SK-N-MC (cell line): ENCODE measurements around the gene PRMT5.
A peak's percentile ranks its signal among the peaks of the same experiment; 100 is the strongest.
"Not testable (repeated sequence)": the region's sequence is repeated elsewhere in the genome, so short reads cannot be mapped to it uniquely, and the experiment has no call there.

Source experiments
- DNase-seq: peaks from one replicate; pipeline ENCODE4 v3.0.0-alpha.2; 2011; ENCODE audit warnings: low read depth, low spot score
- H3K27ac ChIP-seq: fragments of 200-600 bp; sonication (generic); 2 replicates; pipeline ENCODE4 v1.5.1; 2016; ENCODE audit warnings: mixed run types
- H3K36me3 ChIP-seq: fragments of 200-600 bp; sonication (generic); 2 replicates; pipeline ENCODE4 v1.6.1; 2017; ENCODE audit warnings: antibody characterized with exemption, low read length, mixed read lengths; ENCODE audit not compliant: insufficient read depth
- H3K4me3 ChIP-seq: fragments of 200-600 bp; sonication (generic); 2 replicates; pipeline ENCODE4 v1.5.1; 2016
- H3K9ac ChIP-seq: fragments of 200-600 bp; sonication (generic); 2 replicates; pipeline ENCODE4 v1.8.0; 2017; ENCODE audit warnings: mixed run types, mixed read lengths; ENCODE audit not compliant: insufficient read length
- H3K9me3 ChIP-seq: fragments of 200-600 bp; sonication (generic); 2 replicates; pipeline ENCODE4 v1.6.1; 2017; ENCODE audit warnings: low read depth, mild to moderate bottlenecking, antibody characterized with exemption, low read length, moderate library complexity, mixed read lengths
- EZH2 ChIP-seq: fragments of 200-600 bp; sonication (generic); IDR thresholded peaks from one replicate; pipeline ENCODE4 v1.6.1; 2017; ENCODE audit warnings: antibody characterized with exemption
- FOXP2 ChIP-seq: optimal IDR thresholded peaks from 2 replicates; pipeline ENCODE3; 2011; ENCODE audit warnings: mild to moderate bottlenecking, moderate library complexity; ENCODE audit not compliant: insufficient read depth; ENCODE audit errors: extremely low read length, control extremely low read depth
- POLR2AphosphoS5 ChIP-seq: IDR thresholded peaks from 2 replicates; pipeline ENCODE4 v1.6.1; 2012; ENCODE audit warnings: mild to moderate bottlenecking, low read depth, low read length, borderline replicate concordance

Gene PRMT5

GRCh38 chr14:22972313-22972930 lies 43.2 kb upstream of the PRMT5 start:
- Histone ChIP-seq H3K9ac (no peak overlapping the region), H3K4me3 (no peak overlapping the region), H3K9me3 (no peaks in the 10 kb centered on the region), H3K36me3 (peaks cover 64% of the 10 kb centered on the region), H3K27ac (0 out of 2 replicates have a peak overlapping the region, but pooled peaks have one; percentile 35)
- no peak for TF ChIP-seq EZH2
- no peak for TF ChIP-seq FOXP2
- no peak for TF ChIP-seq POLR2AphosphoS5
- DNase-seq = no peak

DNA sequence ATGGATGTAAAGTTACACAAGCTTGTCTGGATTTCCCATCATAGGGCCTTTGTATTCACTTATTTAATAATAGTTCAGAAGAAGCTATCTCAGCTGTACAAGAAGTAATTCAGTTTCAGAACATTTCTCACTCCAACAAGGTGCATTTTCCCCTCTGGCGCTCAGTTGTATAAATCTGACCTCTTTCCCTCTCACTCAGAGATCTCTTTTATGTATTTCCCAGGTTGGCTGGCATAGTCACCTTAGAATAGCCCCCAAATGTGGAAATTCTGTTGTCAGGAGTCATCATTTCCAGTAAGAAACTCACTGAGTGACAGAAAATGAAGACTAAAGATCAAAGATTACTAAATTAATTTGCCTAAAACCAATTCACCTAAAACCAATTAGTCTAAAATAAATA lies 42.0 kb upstream of the PRMT5 start:
- Histone ChIP-seq H3K9ac (no peak overlapping the region), H3K36me3 (peaks cover 60% of the 10 kb centered on the region), H3K27ac (peak overlapping the region; percentile 36; the same call in 1 of the 2 replicates), H3K4me3 (no peak overlapping the region), H3K9me3 (no peaks in the 10 kb centered on the region)
- no peak for DNase-seq
- TF ChIP-seq POLR2AphosphoS5 (no peak), FOXP2 (no peak), EZH2 (no peak)

DNA sequence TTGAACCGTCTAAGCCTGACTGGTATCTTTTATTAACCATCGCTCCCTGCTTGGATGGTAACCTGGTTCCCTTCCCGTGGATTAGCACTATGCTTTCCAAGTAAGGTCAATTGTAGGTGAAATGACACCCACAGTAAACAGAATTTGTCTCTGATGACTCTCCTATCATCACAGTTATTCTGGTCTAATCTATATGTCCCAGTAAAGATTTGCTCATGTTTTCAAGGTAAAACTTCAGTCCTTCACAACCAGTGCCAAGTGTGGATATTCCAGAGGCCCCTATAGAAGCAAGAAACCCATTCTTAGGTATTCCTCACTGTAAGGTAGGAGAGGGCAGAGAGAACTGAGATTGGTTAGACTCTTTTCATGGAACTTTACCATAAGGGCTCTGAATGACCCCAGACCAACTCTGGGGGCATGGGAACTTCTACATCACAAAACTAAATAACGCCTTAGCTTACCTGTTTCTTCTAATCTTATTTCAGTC lies 37.6 kb upstream of the PRMT5 start:
- TF ChIP-seq POLR2AphosphoS5 (no peak), EZH2 (no peak), FOXP2 (no peak)
- Histone ChIP-seq H3K36me3 (peaks cover 16% of the 10 kb centered on the region), H3K9me3 (no peaks in the 10 kb centered on the region)

GRCh38 chr14:22965916-22966782 lies 37.0 kb upstream of the PRMT5 start:
- DNase-seq, H3K9me3 ChIP-seq, H3K36me3 ChIP-seq, H3K9ac ChIP-seq, H3K4me3 ChIP-seq: not testable (repeated sequence)
- peak overlapping the region; percentile 53; the same call in 1 of the 2 replicates for H3K27ac ChIP-seq

More for the DNA sequence above, 37.6 kb upstream of the PRMT5 start:
- no peak for DNase-seq
- Histone ChIP-seq H3K27ac (peak overlapping the region; percentile 53; the same call in 1 of the 2 replicates), H3K9ac (no peak overlapping the region), H3K4me3 (no peak overlapping the region)

DNA sequence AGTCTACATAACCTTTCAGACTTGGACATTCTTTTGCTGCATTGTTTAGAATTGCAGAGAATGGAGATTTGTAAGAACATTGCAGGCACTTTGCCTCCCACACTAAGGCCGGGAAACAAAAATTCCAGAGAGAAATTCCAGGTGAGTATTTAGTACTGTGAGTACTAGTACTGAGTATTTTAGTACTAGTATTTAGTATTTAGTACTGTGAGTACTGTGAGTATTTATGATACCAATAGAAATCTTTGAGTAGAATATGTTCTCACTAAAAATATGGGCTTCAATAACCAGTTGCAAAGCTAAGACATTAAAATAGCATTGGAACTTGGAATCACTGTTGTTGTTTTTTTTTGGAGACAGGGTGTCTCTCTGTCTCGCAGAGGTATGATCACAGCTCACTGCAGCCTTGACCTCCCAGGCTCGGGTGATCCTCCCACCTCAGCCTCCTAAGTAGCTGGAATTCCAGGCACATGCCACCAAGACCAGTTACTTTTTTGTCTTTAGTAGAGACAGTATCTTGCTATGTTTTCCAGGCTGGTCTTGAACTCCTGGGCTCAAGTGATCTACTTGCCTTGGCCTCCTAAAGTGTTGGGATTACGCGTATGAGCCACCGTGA lies 33.0 kb upstream of the PRMT5 start:
- no peak overlapping the region for H3K4me3 ChIP-seq
- no peaks in the 10 kb centered on the region for H3K9me3 ChIP-seq
- no peak overlapping the region for H3K9ac ChIP-seq
- DNase-seq = no peak
- H3K36me3 ChIP-seq = no peaks in the 10 kb centered on the region
- TF ChIP-seq EZH2 = no peak
- no peak overlapping the region for H3K27ac ChIP-seq

DNA sequence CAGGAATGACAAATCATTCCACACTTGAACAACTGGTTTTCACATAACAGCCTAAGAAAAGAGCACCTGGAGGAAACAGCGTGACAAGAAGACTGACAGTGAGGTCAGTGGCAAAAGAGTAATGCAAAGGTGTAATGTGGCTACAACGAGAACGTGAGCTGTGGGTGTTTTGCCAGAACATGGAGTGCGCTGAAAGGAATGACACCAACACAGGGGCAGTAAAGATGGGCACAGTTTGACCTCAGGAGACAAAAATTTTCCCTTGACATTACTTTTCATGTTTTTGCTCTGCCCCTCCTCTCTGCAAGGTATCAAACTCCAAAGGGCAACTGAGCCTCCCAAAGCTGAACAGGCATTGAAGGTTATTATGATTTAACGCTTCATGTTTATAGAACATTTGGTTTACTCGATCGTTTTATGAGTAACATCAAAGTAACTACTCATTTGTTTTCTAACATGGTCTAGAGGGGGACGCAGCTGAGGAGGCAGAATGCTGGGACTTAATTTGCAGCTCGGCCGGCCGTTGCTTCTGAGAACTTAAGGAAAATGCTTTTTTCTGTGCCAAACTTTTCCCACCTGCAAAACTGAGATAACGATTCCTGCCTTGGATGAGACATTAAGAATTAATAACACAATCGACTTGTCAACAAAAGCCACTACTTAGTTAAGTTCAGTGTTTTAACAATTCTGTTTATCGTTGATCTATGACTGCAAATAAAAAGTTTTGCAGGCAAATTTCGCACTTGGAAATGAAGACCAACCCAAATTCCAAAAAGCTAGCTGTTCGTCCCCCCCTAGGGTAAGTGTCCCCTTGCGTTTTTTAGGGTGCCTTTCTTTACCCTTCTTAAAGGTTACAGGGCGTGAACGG lies 26.8 kb upstream of the PRMT5 start:
- Histone ChIP-seq H3K27ac (peak overlapping the region; percentile 86; the same call in 1 of the 2 replicates), H3K4me3 (peak overlapping the region; percentile 94), H3K9me3 (no peaks in the 10 kb centered on the region), H3K36me3 (peaks cover 21% of the 10 kb centered on the region; the same call in 1 of the 2 replicates), H3K9ac (peak overlapping the region; percentile 97)
- no peak for TF ChIP-seq POLR2AphosphoS5
- no peak for TF ChIP-seq EZH2
- no peak for TF ChIP-seq FOXP2
- DNase-seq = no peak

DNA sequence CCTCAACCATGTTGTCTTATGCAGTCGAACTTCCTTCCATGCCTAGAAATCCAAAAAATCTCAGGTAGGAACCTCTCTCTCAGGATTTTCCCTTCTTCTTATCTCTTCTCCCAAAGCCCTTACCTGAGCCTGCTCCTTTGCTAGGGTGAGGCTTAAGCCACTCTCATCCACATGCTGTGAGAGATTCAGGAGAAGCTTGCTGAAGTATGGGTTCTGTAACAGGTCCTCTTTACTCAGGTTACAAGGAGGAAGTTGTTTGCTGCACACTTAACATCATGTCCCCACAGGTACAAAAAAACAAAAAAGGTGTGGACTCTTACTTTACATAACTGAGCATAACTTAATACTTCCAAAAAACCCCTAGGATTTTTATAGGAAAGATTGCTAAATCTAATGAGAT lies 23.2 kb upstream of the PRMT5 start:
- H3K36me3 ChIP-seq = peaks cover 25% of the 10 kb centered on the region; the same call in 1 of the 2 replicates
- TF ChIP-seq FOXP2 = no peak
- TF ChIP-seq EZH2 = no peak
- no peak for TF ChIP-seq POLR2AphosphoS5
- H3K9me3 ChIP-seq = no peaks in the 10 kb centered on the region
- no peak overlapping the region for H3K27ac ChIP-seq
- no peak overlapping the region for H3K9ac ChIP-seq
- H3K4me3 ChIP-seq = no peak overlapping the region
- no peak for DNase-seq

- not testable (repeated sequence) for H3K4me3 ChIP-seq, H3K9ac ChIP-seq, H3K9me3 ChIP-seq, DNase-seq, H3K27ac ChIP-seq
- peaks cover 31% of the 10 kb centered on the region; the same call in 1 of the 2 replicates for H3K36me3 ChIP-seq
Measured at GRCh38 chr14:22951795-22952194, 22.6 kb upstream of the PRMT5 start.
